ENCODE measurements around the gene IRAK3.

GRCh38 chr12:66244446-66244845 lies 55.4 kb downstream of the IRAK3 start:
- no peak for TF ChIP-seq CTCF (conservative IDR thresholded peaks at IDR 0.05)
- TF ChIP-seq EZH2 (IDR thresholded peaks at IDR 0.05; ENCODE audit: low read depth), result no peak
